ENCODE measurements around the gene ASB13.

- TF ChIP-seq CTCF (conservative IDR thresholded peaks at IDR 0.05 in 1 of 2, IDR thresholded peaks at IDR 0.05 in 1 of 2; ENCODE audit: low read depth in 1 of 2, low read length in 2 of 2), result no peak
- no peak for TF ChIP-seq EZH2 (IDR thresholded peaks at IDR 0.05; ENCODE audit: low read length, missing control alignments)
Observed at GRCh38 chr10:5611899-5612680, 54.3 kb downstream of the ASB13 start.
